ENCODE data around the gene ANGEL1. TPM values are rescaled to one million over a fixed set of nuclear protein-coding genes. Genes with fewer than 3 reads are reported as not detected.
A peak's percentile ranks its signal among the peaks of the same experiment; 100 is the strongest.

ANGEL1 gene
- total and polyA plus RNA-seq, 2 of the 13 experiments (the other 11 are each of a cell fraction or from before 2014, with no cell fraction given) = 14.3 to 20.1 TPM

DNA sequence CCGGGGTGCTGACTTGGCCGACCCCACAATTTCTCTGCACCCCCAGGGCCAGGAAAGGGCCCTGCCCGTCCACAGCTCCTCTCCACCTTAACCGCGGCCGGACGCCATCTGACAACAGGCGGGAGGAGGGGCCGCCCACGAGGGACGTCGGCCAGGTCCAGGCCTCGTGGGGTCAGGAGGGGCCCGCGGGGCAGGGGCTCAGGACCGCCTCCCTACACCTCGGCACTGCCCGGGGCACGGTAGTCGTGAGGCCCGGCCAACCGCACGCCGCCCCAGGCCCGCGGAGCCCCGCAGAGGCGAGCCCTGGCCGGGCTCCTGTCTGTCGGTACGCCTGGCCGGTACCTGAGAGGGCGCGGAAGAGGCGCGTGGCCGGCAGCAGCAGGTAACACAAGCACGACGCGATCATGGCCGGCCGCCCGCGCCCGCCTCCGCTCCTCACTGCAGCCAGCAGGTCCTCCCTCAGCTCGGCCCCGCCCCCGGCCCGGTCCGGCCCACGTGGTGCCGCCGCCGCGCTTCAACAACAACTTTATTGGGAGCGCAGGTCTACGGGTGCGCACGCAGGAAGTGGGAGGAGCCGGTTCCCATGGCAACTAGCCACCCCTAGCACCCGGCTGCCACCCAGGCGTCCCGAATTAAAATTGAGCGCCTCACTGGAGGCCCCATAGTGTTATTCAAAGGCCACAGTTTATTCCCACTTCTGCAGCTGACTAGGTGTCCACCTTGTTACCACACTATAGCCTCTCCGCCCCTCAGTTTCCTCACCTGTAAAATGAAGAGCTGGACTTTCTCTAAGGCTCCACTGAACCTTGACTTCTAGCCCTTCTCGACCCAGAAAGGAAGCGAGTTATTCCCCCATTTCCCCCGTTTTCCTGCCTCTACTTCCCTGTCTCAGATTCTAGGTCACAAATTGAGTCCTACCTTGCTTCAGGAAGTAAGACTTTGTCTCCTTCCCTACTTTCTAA is at the start of gene ANGEL1 (continued):
- no peak for TF ChIP-seq ZBTB37 (CRISPR knock-in tag; IDR thresholded peaks at IDR 0.05)
- peak; percentile 96 for TF ChIP-seq ZMYM4 (CRISPR knock-in tag; IDR thresholded peaks at IDR 0.05)
- peak; percentile 11 to 84; a peak in 2 of 4 replicates for TF ChIP-seq KLF16 (CRISPR knock-in tag; IDR thresholded peaks at IDR 0.05)
- no peak for TF ChIP-seq ZNF33B (CRISPR knock-in tag; IDR thresholded peaks at IDR 0.05)
- TF ChIP-seq ZNF792 (CRISPR knock-in tag; IDR thresholded peaks at IDR 0.05) = peak; percentile 69
- TF ChIP-seq HNF1A (IDR thresholded peaks at IDR 0.05; ENCODE audit: low read depth) = no peak; the same call in 1 of the 2 replicates
- peak; percentile 64; the same call in 1 of the 2 replicates for TF ChIP-seq HNF1A (CRISPR knock-in tag; IDR thresholded peaks at IDR 0.05; ENCODE audit: borderline replicate concordance)
- TF ChIP-seq ZNF674 (CRISPR knock-in tag; IDR thresholded peaks at IDR 0.05; ENCODE audit: low read depth) = no peak; the same call in 1 of the 2 replicates
- peak; percentile 24; the same call in 1 of the 2 replicates for TF ChIP-seq ZSCAN12 (CRISPR knock-in tag; IDR thresholded peaks at IDR 0.05)
- no peak for TF ChIP-seq ZNF20 (CRISPR knock-in tag; IDR thresholded peaks at IDR 0.05)
- TF ChIP-seq, protein P1, sequence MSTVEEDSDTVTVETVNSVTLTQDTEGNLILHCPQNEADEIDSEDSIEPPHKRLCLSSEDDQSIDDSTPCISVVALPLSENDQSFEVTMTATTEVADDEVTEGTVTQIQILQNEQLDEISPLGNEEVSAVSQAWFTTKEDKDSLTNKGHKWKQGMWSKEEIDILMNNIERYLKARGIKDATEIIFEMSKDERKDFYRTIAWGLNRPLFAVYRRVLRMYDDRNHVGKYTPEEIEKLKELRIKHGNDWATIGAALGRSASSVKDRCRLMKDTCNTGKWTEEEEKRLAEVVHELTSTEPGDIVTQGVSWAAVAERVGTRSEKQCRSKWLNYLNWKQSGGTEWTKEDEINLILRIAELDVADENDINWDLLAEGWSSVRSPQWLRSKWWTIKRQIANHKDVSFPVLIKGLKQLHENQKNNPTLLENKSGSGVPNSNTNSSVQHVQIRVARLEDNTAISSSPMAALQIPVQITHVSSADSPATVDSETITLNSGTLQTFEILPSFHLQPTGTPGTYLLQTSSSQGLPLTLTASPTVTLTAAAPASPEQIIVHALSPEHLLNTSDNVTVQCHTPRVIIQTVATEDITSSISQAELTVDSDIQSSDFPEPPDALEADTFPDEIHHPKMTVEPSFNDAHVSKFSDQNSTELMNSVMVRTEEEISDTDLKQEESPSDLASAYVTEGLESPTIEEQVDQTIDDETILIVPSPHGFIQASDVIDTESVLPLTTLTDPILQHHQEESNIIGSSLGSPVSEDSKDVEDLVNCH (CRISPR knock-in tag; IDR thresholded peaks at IDR 0.05) = 0 out of 2 replicates have a peak, but pooled peaks have one; percentile 47
- TF ChIP-seq, protein P2, sequence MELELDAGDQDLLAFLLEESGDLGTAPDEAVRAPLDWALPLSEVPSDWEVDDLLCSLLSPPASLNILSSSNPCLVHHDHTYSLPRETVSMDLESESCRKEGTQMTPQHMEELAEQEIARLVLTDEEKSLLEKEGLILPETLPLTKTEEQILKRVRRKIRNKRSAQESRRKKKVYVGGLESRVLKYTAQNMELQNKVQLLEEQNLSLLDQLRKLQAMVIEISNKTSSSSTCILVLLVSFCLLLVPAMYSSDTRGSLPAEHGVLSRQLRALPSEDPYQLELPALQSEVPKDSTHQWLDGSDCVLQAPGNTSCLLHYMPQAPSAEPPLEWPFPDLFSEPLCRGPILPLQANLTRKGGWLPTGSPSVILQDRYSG (CRISPR knock-in tag; IDR thresholded peaks at IDR 0.05) = no peak
- TF ChIP-seq SRSF4 (IDR thresholded peaks at IDR 0.05; ENCODE audit: low read depth, low read length, poor library complexity, severe bottlenecking) = no peak
- TF ChIP-seq ZMYM2 (CRISPR knock-in tag; IDR thresholded peaks at IDR 0.05) = no peak
- TF ChIP-seq TRIM22 (IDR thresholded peaks at IDR 0.05) = no peak
- peak; percentile 75 for TF ChIP-seq ELF1 (CRISPR knock-in tag; IDR thresholded peaks at IDR 0.05)
- 0 out of 2 replicates have a peak, but pooled peaks have one; percentile 22 for TF ChIP-seq ZNF83 (CRISPR knock-in tag; IDR thresholded peaks at IDR 0.05; ENCODE audit: borderline replicate concordance)
- TF ChIP-seq ZNF335 (CRISPR knock-in tag; IDR thresholded peaks at IDR 0.05) = no peak

All from HepG2 (cell line).